Measurements from ENCODE around the gene PDGFRB. TPM values are rescaled to one million over a fixed set of nuclear protein-coding genes. Genes with fewer than 3 reads are reported as not detected.

Gene PDGFRB
- total and polyA plus RNA-seq, 2 of the 4 experiments (the other 2 are of a cell fraction), result 108 to 124 TPM

- no peak overlapping the region for H3K56ac ChIP-seq (ENCODE audit: extremely low read depth, insufficient read depth, low read length)
- no CpG with 5 or more reads among the region's 6 CpGs for WGBS, 2 experiments (ENCODE audit: extremely low coverage in 2 of 2, insufficient read length in 1 of 2)
- H3K4me1 ChIP-seq (ENCODE audit: control insufficient read depth, insufficient read depth, low read length), result peaks cover 31% of the 10 kb centered on the region
- no peak overlapping the region for H3K4me2 ChIP-seq (ENCODE audit: low read depth, low read length)
- no TSS peak for BruUV-seq (replicated peaks)
- peak overlapping the region; percentile 77; the same call in 2 of the 3 replicates for H2BK15ac ChIP-seq (ENCODE audit: low read depth, low read length)
- peak overlapping the region; percentile 58 for H4K5ac ChIP-seq (ENCODE audit: low read depth, low read length)
- no peak overlapping the region for H3K4me3 ChIP-seq (ENCODE audit: insufficient read depth, low read depth, low read length)
- POLR2A ChIA-PET (ENCODE audit: unreplicated experiment), result no interaction called here
- H2BK20ac ChIP-seq (ENCODE audit: low read depth, low read length), result peak overlapping the region; percentile 94
- H3K79me1 ChIP-seq (ENCODE audit: low read depth in 1 of 2, low read length in 2 of 2), result peaks cover 2 to 41% of the 10 kb centered on the region in 2 experiments; a peak in 2 of 4 replicates
- peak overlapping the region; percentile 74 for H2AK9ac ChIP-seq (replicated peaks; ENCODE audit: low read depth, low read length, poor library complexity)
- peak overlapping the region; percentile 89 for H4K91ac ChIP-seq (ENCODE audit: insufficient read depth, low read depth, low read length)
- H3K36me3 ChIP-seq (ENCODE audit: control insufficient read depth, insufficient read depth, low read length), result no peaks in the 10 kb centered on the region
- no peak for ATAC-seq (ENCODE audit: low read depth)
- H3K18ac ChIP-seq (ENCODE audit: low read depth, low read length), result peak overlapping the region; percentile 25
- H3K4ac ChIP-seq (ENCODE audit: low read depth, low read length), result peak overlapping the region; percentile 93
- no peaks in the 10 kb centered on the region for H3K9me3 ChIP-seq (ENCODE audit: control insufficient read depth, insufficient read depth, low read length)
- intact Hi-C loops (cut with micrococcal nuclease) (no loop called here), in situ Hi-C loops (cut with MboI; ENCODE audit: low sequenced_read_pairs) (no loop called here), dilution Hi-C loops (cut with HindIII; ENCODE audit: low sequenced_read_pairs, unreplicated experiment) (no loop called here)
- H2BK5ac ChIP-seq (ENCODE audit: low read depth, low read length, poor library complexity, severe bottlenecking), result peak overlapping the region; percentile 38
- peak overlapping the region; percentile 87 for H3K14ac ChIP-seq (replicated peaks; ENCODE audit: low read depth, low read length)
- H2BK120ac ChIP-seq (ENCODE audit: low read depth, low read length), result peak overlapping the region; percentile 91
- 0 out of 2 replicates have a peak, but pooled peaks cover 5% of the 10 kb centered on the region for H4K20me1 ChIP-seq (ENCODE audit: insufficient read depth, low read length)
- peak overlapping the region; percentile 79 for H2AFZ ChIP-seq (replicated peaks; ENCODE audit: low read length, poor library complexity)
- TF ChIP-seq MAZ (IDR thresholded peaks at IDR 0.05; ENCODE audit: borderline replicate concordance, low read depth, low read length) (no peak), RAD21 (IDR thresholded peaks at IDR 0.05; ENCODE audit: low read length) (no peak), CHD1 (IDR thresholded peaks at IDR 0.05; ENCODE audit: low read depth, low read length) (no peak), RCOR1 (IDR thresholded peaks at IDR 0.05; ENCODE audit: insufficient replicate concordance, low read length) (no peak), MXI1 (IDR thresholded peaks at IDR 0.05; ENCODE audit: borderline replicate concordance, low read depth, low read length) (no peak), RFX5 (IDR thresholded peaks at IDR 0.05; ENCODE audit: low read depth, low read length) (no peak), MAFK (IDR thresholded peaks at IDR 0.05; ENCODE audit: low read depth, low read length) (no peak)
- H3K23ac ChIP-seq (ENCODE audit: low read depth, low read length), result peak overlapping the region; percentile 59; the same call in 1 of the 2 replicates
- H3K27me3 ChIP-seq (ENCODE audit: control insufficient read depth, insufficient read depth, low read length), result no peaks in the 10 kb centered on the region
- CTCF ChIA-PET, result interaction anchor here (0.7 to 1.4 kb wide), 2 partner anchors 29 to 61 kb away, joined by 3 read pairs; no protein-coding TSS in a partner anchor
- no peak overlapping the region; the same call in 1 of the 2 replicates for H3K27ac ChIP-seq (ENCODE audit: insufficient read depth, low read length)
- H3K9ac ChIP-seq (ENCODE audit: low read depth, low read length), result no peak overlapping the region
- peak overlapping the region; percentile 5 to 88; a peak in 3 of 4 replicates for H4K8ac ChIP-seq (ENCODE audit: low read depth in 2 of 2, low read length in 2 of 2)
- peaks cover 35% of the 10 kb centered on the region for H3K9me1 ChIP-seq (ENCODE audit: insufficient read depth, low read length)
- H2AK5ac ChIP-seq (ENCODE audit: low read depth, low read length), result peak overlapping the region; percentile 98
- no peak for DNase-seq
These were observed 3.4 kb upstream of the PDGFRB start for GRCh38 chr5:150159031-150159430.
